AML-193 (cell line): ENCODE data around the gene C2CD2.

Experiments
- DNase-seq, 2 experiments: peaks; one replicate each; lab custom pipeline; 2025; lab: John Stamatoyannopoulos, UW

C2CD2 gene

DNA sequence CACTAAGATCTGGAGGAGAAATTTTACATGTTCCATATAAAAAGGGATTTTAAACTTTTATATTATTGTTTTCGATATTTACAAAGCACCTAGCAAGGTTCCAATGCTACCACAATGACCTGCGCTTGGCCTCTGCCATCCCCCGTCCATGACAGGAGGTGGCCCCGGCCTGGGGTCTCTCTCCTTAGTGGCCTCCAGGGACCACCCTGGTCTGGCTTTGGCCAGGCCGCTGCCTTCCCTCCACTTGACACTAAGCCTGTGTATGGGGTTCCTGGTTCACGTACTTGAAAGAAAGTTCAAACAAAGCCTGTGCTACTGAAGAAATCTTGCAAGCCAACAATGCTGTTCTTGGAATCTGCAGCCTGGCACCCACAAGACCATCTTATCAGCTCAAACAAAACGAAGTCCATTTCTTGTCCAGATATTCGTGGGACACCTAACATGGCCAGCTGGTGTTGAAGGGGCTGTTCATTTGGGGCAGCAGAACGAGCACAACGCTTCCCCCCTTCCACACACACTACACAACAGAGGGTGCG, 87.5 kb downstream of the C2CD2 start:
- DNase-seq: no peak

DNA sequence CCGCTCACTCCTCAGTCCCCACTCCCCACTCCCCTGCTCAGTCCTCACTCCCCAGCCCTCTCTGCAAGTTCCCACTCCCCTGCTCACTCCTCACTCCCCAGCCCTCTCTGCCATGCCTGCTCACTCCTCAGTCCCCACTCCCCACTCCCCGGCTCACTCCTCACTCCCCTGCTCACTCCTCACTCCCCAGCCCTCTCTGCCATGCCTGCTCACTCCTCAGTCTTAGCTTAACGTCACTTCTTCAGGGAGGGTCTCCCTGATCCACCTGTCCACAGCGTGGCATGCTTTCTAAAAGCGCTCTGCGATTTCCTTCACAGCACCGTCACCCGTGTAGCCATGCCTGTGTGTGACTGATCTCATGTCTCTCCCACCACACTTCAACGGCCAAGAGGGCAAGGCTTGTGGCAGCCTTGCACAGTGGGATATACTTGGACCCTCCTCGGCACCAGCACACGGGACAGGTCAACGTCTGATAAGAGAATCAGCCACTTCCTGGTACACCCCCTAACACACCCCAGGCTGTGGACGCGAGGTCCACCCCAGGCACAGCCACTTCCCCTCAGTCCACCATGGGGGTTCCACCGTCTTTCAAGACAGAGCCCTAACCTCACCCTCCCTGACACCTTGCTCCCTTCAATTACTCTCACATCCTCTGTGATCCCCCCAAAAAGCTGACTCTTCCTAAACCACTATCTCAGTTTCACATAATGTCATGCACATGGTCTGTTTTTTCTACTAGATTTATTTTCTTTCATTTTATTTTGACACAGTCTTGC, 88.6 kb downstream of the C2CD2 start:
- no peak for DNase-seq

DNA sequence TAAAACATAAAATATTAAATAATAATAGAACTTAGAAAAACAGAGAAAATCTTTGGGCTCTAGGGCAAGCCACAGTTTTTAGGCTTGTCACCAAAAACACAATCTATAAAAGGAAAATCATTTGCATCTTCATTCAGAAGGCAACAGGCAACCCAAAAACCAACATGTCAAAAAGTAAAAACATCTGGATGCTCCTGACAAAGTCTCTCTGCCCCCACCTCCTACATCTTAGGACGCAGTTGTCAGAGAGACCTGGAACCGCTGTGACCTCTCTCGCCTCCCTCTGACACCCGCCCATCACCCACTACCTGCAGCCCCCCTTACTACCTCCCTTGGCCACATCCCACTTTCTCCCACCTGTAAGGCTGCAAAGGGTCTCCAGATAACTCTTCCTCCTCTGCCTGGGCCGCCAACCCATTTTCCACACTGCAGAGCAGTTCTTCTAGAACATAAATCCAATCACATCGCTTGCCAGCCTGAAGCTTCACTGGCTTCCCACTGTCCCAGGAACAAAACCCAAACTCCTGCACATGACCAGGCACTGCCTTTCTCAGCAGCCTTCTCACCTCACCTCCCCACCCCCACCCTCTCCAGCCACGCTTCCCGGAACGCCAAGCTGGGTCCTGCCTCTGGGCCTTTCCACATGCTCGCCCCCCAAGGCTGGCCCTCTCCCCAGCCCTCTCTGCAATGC, 89.4 kb downstream of the C2CD2 start:
- no peak for DNase-seq

DNA sequence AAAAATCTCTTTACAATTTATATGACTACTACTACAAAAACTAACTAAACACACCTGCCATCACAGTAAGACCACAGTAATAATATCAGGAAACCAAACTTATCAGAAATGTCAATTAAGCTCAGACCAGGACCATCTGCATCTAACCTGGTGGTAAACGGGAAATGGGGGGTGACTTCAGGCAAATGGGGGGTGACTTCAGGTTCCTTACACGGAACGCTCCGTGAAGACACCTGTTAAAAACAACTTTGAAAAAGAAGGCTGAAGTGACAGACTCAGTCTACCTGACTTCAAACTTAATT, 90.4 kb downstream of the C2CD2 start:
- DNase-seq: no peak

DNA sequence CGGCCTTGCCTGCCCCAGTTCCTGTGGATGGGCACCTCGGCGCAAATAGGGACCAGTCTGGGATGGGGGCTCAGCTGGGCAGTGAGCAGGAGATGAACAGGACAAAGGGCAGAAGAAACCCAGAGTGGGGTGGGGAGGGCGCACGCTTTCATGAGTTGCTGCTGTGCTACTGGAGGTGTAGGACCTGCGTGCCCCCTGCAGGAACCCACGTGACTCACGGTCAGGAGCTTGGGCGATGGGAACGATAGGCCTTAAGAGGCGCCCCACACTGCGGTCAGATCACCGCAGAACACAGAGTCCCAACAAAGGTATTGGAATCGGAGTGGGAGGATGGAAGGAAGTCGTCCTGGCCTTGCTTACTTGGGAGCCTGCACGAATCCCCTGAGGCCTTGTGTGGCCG, 91.8 kb downstream of the C2CD2 start:
- DNase-seq: no peak

DNA sequence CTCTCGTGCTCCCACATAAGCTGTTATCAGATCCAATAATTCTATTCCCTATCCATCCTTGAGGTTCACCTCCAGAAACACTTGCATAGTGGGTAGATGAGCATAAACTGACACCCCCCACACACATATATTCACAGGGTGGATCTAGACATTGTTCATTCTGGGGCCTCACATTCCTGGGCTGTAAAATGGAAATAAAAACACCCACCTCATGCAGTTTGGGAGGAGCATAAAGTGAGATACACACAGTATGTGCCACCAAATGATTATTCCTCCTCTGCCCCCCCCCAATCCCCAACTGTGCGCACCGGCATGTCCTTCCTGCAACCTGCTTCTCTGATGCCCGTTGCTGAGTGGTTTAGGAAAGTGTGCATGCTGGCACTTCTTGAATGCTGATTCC, 92.6 kb downstream of the C2CD2 start:
- DNase-seq: no peak

DNA sequence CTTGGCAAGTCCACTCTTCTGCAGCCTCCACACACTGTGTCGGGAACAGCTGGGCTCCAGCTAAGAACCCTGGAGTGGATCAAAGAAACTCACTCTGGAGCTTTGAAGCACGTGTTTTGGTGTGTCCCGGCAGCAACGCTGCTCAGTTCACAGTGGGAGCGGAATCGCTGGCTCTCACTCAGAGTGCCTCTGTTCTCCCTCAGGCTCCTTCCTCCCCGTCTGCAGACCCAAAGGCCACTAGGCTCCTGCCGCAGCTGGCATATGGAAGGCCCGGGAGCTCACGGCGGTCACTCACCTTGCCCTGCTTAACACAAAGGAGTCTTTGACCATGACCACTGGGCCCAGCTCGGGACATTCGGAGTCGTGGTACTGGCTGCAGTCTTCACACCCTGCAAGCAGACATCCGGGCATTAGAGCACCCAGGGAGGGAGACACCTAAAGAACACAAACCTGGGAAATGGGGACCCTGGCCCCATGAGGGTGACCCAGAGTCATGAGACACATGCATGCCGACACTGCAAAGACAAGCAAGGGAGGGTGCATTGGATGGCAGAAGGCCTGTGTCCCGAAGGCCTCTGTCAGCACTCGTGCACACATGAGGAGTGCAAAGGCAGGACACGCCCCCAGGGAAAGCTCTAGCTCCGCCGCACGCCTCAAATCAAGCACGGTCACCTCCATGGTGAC, 94.4 kb downstream of the C2CD2 start:
- no peak for DNase-seq

DNA sequence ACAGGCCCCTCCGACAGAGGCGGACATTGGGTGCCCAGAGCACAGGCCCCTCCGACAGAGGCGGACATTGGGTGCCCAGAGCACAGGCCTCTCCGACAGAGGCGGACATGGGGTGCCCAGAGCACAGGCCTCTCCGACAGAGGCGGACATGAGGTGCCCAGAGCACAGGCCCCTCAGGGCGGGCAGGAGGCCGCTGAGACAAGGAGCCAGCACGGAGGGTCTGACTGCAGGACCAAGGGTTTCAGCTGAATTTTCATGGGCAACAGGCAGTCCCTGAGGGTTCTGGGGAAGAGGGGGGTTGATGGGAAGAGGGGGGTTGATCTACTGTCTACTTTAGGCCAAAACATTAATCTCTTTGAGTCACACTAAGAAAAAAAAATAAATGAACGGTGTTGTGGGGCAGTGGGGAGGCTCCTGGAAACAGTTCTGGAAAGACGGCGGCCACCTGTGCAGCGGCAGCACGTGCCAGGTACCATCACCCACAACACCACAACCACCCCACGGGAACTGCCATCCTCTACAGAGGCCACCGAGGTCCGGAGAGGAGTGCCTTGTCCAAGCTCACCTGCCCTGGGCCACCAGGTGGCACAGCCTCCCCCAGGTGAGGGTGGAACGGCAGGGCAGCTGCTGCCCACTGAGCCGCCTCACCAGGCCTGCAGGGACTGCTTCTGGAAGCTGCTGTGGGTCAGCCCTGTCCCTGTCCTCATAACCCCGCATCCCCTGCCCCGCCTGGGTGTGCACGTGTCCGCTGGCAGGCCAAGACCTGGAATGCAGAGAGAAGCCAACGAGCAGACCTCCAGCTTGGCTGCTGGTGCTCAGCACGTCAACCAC, 95.1 kb downstream of the C2CD2 start:
- DNase-seq: no peak

DNA sequence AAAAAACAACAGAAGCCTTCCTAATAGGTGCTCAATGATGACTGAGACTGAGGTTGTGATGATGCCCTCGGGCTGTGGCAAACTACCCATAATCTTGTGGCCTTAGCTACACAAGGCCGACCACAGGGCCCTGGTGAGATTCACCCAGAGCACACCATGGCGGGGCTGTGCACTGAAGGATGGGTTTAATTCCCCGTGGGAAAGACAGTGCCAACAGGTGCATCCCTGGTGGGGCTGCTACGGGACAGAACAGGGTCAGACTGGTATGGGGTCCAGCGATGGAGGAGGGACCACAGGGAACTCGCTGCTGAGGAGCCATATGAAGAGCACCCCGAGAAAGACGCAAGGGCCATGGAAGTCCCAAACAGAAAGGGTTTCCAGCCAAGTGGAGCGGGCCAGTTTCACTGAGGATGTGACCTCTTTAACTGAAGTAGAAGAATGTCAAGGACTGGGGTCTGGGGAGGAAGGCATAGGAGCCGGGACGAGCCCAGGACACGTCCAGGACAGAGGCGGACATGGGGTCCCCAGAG, 96.0 kb downstream of the C2CD2 start:
- no peak for DNase-seq

DNA sequence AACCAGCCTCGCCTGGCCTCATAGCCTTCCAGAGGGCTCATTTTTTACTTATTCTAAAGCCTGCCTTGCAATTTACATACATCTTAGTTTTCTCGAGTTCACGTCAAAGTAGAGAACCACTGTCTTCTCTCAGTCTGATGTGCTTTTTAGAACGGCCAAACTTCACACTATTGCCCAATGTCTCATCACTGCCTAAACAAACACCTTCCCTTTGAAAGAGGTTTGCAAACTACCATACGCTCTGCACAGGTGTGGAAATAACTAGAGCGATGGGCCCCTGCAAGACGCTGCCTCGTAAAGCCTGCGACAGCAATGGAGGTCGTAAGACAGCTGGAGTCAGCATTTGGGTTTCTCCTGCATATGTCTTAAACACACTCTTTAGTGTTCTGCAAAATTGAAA, 97.2 kb downstream of the C2CD2 start:
- DNase-seq: no peak

DNA sequence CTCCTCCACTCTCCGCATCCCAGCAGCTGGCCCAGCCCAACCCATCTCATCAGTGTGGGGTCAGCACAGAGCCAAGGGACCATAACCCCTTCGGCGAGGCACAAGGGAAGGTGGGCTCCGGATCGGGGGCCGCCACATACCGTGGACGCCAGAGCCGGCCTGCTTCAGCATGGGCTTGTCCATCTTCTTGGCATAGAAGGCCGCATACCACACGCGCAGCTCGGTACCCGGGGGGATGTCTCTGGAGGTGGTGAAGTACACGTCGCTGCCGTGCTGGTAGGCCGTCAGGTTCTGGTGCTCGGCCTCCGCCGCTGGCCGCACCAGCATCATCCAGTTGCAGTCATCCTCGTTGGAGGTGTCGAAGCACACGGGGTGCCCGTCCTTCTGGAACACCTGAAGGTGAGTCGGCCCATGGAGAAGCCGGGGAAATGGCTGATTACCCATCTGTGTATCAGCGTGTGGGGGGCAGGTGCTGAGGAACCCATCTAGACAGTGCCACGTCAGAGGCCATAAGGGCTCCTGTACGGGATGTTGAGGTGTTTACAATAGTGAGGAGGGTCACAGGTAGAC, 99.3 kb downstream of the C2CD2 start:
- DNase-seq: no peak

DNA sequence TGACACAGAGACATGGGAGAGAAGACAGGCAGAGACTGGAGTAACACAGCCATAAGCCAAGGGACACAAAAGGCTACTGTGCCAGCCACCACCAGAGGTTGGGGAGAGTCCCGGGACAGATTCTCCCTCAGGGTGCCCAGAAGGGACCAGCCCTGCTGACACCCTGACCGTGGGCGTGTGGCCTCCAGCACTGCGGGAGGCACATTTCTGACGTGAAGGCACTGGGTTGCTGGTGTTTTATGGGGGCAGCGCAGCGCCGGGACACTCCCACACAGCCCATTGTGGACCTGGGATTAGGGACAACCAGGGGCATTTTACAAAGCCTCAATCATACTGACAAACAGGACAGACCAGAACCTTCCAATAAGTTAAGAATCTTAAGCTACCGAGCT, 100.9 kb downstream of the C2CD2 start:
- no peak for DNase-seq

DNA sequence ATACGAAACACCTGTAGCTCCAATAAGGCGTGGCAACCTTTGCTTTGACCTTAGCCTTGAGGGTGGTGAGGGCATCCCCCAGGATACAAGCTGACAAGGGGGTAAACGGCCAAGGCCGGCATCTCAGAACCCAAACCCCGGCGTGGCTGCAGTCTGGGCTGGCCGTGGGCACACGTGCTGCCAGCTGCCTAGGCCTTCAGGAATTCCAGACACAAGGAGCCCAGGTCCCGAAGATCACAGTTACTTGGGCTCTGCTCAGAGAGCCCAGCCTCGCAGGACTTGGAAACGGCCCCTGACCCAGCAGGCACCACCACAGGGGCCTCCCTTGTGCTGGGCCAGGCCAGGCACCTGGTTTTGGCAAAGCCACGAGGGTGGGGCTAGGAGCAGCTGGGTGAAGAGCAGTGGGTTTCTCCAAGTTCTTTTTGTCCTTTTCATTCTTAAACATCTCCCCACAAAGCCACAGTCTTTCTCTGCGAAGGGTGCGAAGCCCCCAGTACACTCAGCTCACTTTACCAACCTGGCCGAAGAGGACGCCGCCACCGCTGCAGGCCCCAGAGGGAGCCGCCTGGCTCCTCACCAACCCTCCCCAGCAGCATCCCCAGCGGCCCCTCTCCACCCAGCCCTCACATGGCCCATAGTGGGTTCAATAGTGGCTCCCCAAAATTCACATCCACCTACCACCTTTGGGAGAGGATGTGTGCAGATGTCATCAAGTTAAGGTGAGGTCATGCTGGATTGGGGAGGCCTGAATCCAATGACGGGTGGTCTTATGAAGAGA, 101.5 kb downstream of the C2CD2 start:
- DNase-seq: no peak

DNA sequence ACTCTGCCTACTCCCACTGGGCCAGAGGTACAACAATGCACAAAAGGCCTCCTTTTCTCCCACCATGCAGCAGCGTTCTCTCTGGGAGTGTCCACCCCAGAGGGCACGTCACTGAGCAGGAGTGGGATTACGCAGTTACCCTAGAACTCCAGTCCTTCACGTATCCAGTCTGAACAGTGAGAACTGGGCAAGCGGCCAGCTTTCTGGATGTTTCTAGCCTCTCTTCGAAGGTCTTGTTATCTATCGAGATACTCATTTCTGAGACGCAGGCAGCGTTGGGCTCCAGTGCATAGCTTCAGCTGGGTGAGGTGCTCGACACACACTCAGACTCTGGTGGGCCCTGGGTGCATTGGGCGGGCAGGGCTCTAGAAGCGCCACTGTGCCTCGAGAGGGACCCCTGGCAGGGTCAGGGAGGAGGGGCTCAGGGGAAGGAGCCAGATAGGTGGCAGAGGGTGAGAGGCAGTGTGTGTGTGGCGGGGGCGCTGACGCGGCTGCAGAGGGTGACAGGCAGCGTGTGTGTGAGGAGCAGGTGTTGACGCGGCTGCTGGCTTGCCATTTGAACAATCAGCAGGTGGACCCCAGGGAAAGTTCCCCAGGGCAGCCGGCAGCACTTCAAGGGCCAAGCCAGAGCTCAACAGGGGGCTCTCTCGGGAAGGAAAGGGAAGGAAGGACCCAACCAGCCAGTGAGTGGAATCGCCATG, 102.6 kb downstream of the C2CD2 start:
- DNase-seq: no peak

DNA sequence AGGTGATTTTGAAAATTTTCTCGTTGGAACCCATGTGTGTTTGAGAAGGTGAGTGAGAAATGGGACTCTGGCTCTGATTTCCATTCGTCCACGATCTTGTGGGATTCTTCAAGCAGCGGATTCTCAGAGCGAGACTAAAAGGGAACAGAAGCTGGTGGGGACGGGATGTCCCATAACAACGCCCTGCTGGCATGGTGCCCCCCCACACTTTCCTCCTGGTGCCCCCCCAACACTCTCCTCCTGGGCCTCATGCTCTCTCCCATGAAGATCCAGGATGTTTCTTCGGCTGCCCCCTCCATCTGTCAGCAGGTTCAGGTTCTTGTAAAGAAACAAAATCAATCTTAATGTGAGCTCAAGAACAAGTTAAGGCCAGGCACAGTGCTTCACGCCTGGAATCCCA, 103.7 kb downstream of the C2CD2 start:
- no peak for DNase-seq

DNA sequence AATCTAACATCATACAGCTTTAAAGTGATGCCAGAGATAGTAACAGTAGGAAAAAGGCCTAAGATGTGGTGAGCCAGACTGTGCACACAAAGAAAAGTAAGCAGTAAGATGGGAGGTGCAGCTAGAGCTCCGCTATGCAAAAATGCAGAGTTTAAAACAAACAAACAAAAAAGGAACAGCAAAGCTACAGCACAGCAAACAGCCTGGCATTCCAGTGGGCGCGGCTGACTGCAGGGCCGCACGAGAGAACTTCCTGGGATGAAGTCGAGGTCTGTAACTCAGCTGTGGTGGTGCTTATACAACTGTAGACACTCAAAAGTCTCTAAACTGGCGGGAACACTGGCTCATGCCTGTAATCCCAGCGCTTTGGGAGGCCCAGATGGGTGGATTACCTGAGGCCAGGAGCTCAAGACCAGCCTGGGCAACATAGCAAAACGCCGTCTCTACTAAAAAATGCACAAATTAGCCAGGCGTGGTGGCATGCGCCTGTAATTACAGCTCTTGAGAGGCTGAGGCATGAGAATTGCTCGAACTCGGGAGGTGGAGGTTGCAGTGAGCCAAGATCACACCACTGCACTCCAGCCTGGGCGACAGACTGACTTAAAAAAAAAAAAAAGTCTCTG, 104.7 kb downstream of the C2CD2 start:
- DNase-seq: no peak

DNA sequence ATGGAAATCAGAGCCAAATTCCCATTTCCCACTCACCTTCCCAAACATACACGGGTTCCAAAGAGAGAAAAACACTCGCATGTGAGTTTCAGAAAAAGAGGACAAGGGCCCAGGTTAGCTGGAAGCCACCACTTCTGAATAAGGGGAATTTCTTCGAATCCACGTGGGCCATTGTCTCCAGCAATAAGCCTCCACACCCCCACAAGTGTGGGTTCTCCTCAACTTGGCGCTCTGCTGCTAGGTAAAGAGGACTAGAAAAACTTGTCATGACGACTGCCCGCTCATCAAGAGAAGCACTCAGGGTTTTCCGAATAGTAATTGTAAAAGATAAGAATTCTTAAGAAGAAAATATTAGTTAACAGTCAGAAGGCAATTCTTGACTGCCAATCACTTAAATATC, 105.3 kb downstream of the C2CD2 start:
- DNase-seq: no peak

DNA sequence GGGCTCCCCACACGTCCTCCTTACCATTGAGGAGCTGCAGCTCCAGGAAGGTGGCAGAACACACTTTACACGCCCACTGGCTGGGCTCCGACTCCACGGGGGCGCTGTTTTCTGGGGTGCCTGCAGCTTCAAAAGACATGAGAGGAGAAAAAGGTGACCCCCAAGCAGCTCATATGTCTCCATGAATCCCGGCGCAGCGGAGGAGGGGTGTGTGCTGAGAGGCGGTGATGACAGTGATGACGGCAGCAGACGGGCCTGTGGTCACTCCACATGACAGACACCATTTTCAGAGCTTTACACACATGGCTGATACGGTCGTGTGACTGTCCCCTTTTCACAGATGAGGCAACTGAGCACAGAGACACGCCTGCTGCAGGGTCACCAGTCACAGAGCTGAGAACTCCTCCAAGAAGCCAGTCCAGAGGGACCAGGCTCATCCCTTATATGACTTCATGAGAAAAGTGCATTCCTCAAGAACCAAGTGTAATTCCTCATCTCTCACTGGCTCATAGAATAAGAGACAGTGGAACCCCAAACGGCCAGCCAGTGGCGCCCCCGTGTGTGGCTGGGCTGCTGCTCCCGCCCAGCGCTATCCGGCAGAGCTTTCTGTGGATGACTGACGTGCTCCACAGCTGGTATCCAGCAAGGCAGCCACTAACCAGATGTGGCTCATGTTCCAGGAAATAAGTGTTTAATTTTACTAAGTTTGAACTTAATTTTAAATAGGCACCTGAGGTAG, 106.6 kb downstream of the C2CD2 start:
- DNase-seq: no peak

DNA sequence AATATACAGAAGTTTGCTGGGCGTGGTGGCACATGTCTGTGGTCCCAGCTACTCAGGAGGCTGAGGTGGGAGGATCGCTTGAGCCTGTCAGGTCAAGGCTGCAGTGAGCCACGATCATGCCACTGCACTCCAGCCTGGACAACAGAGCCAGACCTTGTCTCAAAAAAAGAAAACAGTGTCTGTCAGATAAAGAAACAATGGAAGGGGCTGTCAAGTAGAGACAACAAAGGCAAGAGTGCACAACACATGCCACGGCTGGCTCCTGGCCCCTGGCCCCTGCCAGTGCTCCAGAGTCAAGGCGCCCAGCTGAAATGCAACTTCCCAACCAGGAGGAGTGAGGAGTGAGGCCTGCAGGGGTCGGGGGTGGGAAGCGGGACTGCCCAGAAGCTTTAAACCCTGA, 107.3 kb downstream of the C2CD2 start:
- DNase-seq: no peak
